ENCODE data around the gene PLA2G4A. TPM values are rescaled to one million over a fixed set of nuclear protein-coding genes. Genes with fewer than 3 reads are reported as not detected.

Gene PLA2G4A
- total RNA-seq, 1 donor from 2014 or later = 24.3 TPM

GRCh38 chr1:186923486-186923885 lies 94.7 kb downstream of the PLA2G4A start:
- DNase-seq = no peak

- peak; percentile 97 for DNase-seq
Measured at GRCh38 chr1:186925881-186926669, 97.3 kb downstream of the PLA2G4A start.

- peak; percentile 5 for DNase-seq
Measured at GRCh38 chr1:186927884-186928283, 99.1 kb downstream of the PLA2G4A start.

GRCh38 chr1:186930238-186930637 lies 101.5 kb downstream of the PLA2G4A start:
- peak; percentile 33 for DNase-seq

- DNase-seq = peak; percentile 87
Measured at GRCh38 chr1:186937016-186937670, 108.4 kb downstream of the PLA2G4A start.

GRCh38 chr1:186943891-186944686 lies 115.3 kb downstream of the PLA2G4A start:
- DNase-seq = no peak

- DNase-seq = no peak
Measured at GRCh38 chr1:186945146-186945545, 116.4 kb downstream of the PLA2G4A start.

- no peak for DNase-seq
Measured at GRCh38 chr1:186948535-186948934, 119.8 kb downstream of the PLA2G4A start.

- no peak for DNase-seq
Measured at GRCh38 chr1:186949173-186949572, 120.4 kb downstream of the PLA2G4A start.

- DNase-seq = no peak
Measured at GRCh38 chr1:186950547-186950946, 121.8 kb downstream of the PLA2G4A start.

GRCh38 chr1:186953876-186954275 lies 125.1 kb downstream of the PLA2G4A start:
- no peak for DNase-seq

GRCh38 chr1:186957314-186957713 lies 128.6 kb downstream of the PLA2G4A start:
- DNase-seq = peak; percentile 34

GRCh38 chr1:186958520-186958919 lies 129.8 kb downstream of the PLA2G4A start:
- no peak for DNase-seq

GRCh38 chr1:186960861-186961260 lies 132.1 kb downstream of the PLA2G4A start:
- no peak for DNase-seq

GRCh38 chr1:186965847-186966246 lies 137.1 kb downstream of the PLA2G4A start:
- no peak for DNase-seq

- no peak for DNase-seq
Measured at GRCh38 chr1:186966456-186966855, 137.7 kb downstream of the PLA2G4A start.

GRCh38 chr1:186967656-186968394 lies 139.1 kb downstream of the PLA2G4A start:
- no peak for DNase-seq

GRCh38 chr1:186974774-186975181 lies 146.0 kb downstream of the PLA2G4A start:
- DNase-seq = peak; percentile 98

- DNase-seq = no peak
Measured at GRCh38 chr1:186975220-186975619, 146.5 kb downstream of the PLA2G4A start.

- DNase-seq = no peak
Measured at GRCh38 chr1:186976700-186977099, 148.0 kb downstream of the PLA2G4A start.

- DNase-seq = no peak
Measured at GRCh38 chr1:186977266-186977957, 148.7 kb downstream of the PLA2G4A start.
